Measurements from ENCODE around the gene S100A3.
"Not testable (repeated sequence)": the region's sequence is repeated elsewhere in the genome, so short reads cannot be mapped to it uniquely, and the experiment has no call there.

Gene S100A3

GRCh38 chr1:153548722-153549688, at the start of gene S100A3:
TSS of gene S100A3 (minus strand) at chr1:153549258. CDS start at chr1:153548485, 773 bp downstream.
- no peak for DNase-seq

GRCh38 chr1:153598309-153599172, 49.5 kb upstream of the S100A3 start:
- DNase-seq = peak; percentile 20

GRCh38 chr1:153597206-153597605, 48.1 kb upstream of the S100A3 start:
- DNase-seq = peak; percentile 18

GRCh38 chr1:153592748-153593147, 43.7 kb upstream of the S100A3 start:
- DNase-seq = no peak

GRCh38 chr1:153588482-153588881, 39.4 kb upstream of the S100A3 start:
- DNase-seq = no peak

GRCh38 chr1:153588033-153588432, 39.0 kb upstream of the S100A3 start:
- DNase-seq = not testable (repeated sequence)

- no peak for DNase-seq
Measured at GRCh38 chr1:153587314-153587713, 38.3 kb upstream of the S100A3 start.

GRCh38 chr1:153586347-153586746, 37.3 kb upstream of the S100A3 start:
- no peak for DNase-seq

GRCh38 chr1:153585006-153585405, 35.9 kb upstream of the S100A3 start:
- DNase-seq = no peak

GRCh38 chr1:153583976-153584375, 34.9 kb upstream of the S100A3 start:
- no peak for DNase-seq

GRCh38 chr1:153583514-153583913, 34.5 kb upstream of the S100A3 start:
- DNase-seq = not testable (repeated sequence)

GRCh38 chr1:153582836-153583235, 33.8 kb upstream of the S100A3 start:
- not testable (repeated sequence) for DNase-seq

GRCh38 chr1:153578936-153579335, 29.9 kb upstream of the S100A3 start:
- no peak for DNase-seq

- DNase-seq = no peak
Measured at GRCh38 chr1:153578490-153578889, 29.4 kb upstream of the S100A3 start.

GRCh38 chr1:153577624-153578051, 28.6 kb upstream of the S100A3 start:
- no peak for DNase-seq

- DNase-seq = no peak
Measured at GRCh38 chr1:153577138-153577537, 28.1 kb upstream of the S100A3 start.

GRCh38 chr1:153575497-153575896, 26.4 kb upstream of the S100A3 start:
- not testable (repeated sequence) for DNase-seq

- not testable (repeated sequence) for DNase-seq
Measured at GRCh38 chr1:153575081-153575491, 26.0 kb upstream of the S100A3 start.

- no peak for DNase-seq
Measured at GRCh38 chr1:153573351-153573750, 24.3 kb upstream of the S100A3 start.

GRCh38 chr1:153572569-153573015, 23.5 kb upstream of the S100A3 start:
- DNase-seq = peak; percentile 77

GRCh38 chr1:153571706-153572105, 22.6 kb upstream of the S100A3 start:
- no peak for DNase-seq

- DNase-seq = no peak
Measured at GRCh38 chr1:153570874-153571273, 21.8 kb upstream of the S100A3 start.

GRCh38 chr1:153569465-153569864, 20.4 kb upstream of the S100A3 start:
- DNase-seq = no peak

All from stimulated activated CD4-positive, alpha-beta T cell treated with anti-CD3 and anti-CD28 coated beads, Interleukin-15, amount 100 ng/mL, for 24 hours (primary cell).